HepG2 (cell line): ENCODE data around the gene KSR1. TPM values are rescaled to one million over a fixed set of nuclear protein-coding genes. Genes with fewer than 3 reads are reported as not detected.

Experiments used
- ATAC-seq: fragments of 200-7000 bp; cut with Tn5 transposase; 3 replicates; pipeline ENCODE4 v1.9.1; 2020; ENCODE audit warnings: mild to moderate bottlenecking, moderate library complexity
- BruUV-seq: library from RNA; stranded (reverse); fragments of 400-500 nt; replicated peaks from 2 replicates; lab custom pipeline; 2021; lab: Mats Ljungman, UMichigan
- CTCF ChIA-PET: fragments of 300-600 bp; formaldehyde crosslinking; extraction: SDS; loops from one replicate; lab custom pipeline; 2021; ENCODE audit warnings: low total read pairs, inconsistent platforms, low intra/inter-chr PET ratio; lab: Yijun Ruan, JAX
- POLR2A ChIA-PET: fragments of 350-600 bp; sonication (Branson Sonifier 250); formaldehyde crosslinking; loops from one replicate; lab custom pipeline; 2020; ENCODE audit warnings: antibody characterized with exemption, inconsistent platforms; lab: Yijun Ruan, JAX
- DNase-seq: peaks from one replicate; pipeline ENCODE4 v3.0.0-alpha.2; 2015; ENCODE audit warnings: low spot score
- FAIRE-seq: peaks from 3 replicates; lab custom pipeline; 2011; peaks lifted over from hg19 to GRCh38; lab: Jason Lieb, UNC
- H2AFZ ChIP-seq: one replicate; pipeline ENCODE4 v1.6.1; 2011; ENCODE audit warnings: low read length, inconsistent platforms
- H3K27ac ChIP-seq: fragments of 300-600 bp; 3 replicates; pipeline ENCODE4 v1.8.0; 2011; ENCODE audit warnings: mixed run types, mild to moderate bottlenecking, mixed read lengths, low read length, inconsistent platforms; ENCODE audit not compliant: insufficient read depth; ENCODE audit errors: extremely low read length
- H3K27me3 ChIP-seq, 2 experiments: fragments of 200-600 bp in 1 of 2; 2 replicates in 1 of 2; 3 replicates in 1 of 2; pipeline versions ENCODE4 v1.6.0 to v1.8.0; 2011; ENCODE audit warnings: low read length in 2 of 2, mild to moderate bottlenecking in 2 of 2, moderate library complexity in 2 of 2, inconsistent platforms in 1 of 2; ENCODE audit not compliant: insufficient read depth in 2 of 2, control insufficient read depth in 1 of 2
- H3K36me3 ChIP-seq, 2 experiments: fragments of 200-600 bp in 1 of 2; replicated peaks in 1 of 2; 2 replicates in 1 of 2; 3 replicates in 1 of 2; pipeline versions ENCODE4 v1.5.1 to v1.8.0; 2011; ENCODE audit warnings: low read length in 2 of 2, inconsistent platforms in 1 of 2; ENCODE audit not compliant: insufficient read depth in 2 of 2, control insufficient read depth in 1 of 2
- H3K4me1 ChIP-seq: 2 replicates; pipeline ENCODE4 v1.5.1; 2012; ENCODE audit warnings: low read length, inconsistent platforms; ENCODE audit not compliant: insufficient read depth
- H3K4me2 ChIP-seq: 2 replicates; pipeline ENCODE4 v1.6.0; 2011; ENCODE audit warnings: low read depth, low read length, inconsistent platforms
- H3K4me3 ChIP-seq, 3 experiments: fragments of 200-600 bp in 1 of 3; sonication (generic), shearing (Covaris generic) in 1 of 3; replicated peaks in 1 of 3; 2 replicates each; pipeline ENCODE4 v1.5.1; 2011 to 2016; ENCODE audit warnings: low read length in 3 of 3, inconsistent platforms in 2 of 3, low read depth in 2 of 3, mild to moderate bottlenecking in 2 of 3, control low read depth in 1 of 3, mixed read lengths in 1 of 3; ENCODE audit not compliant: insufficient read depth in 1 of 3
- H3K79me2 ChIP-seq: one replicate; pipeline ENCODE4 v1.6.1; 2011; ENCODE audit warnings: low read length, inconsistent platforms; ENCODE audit not compliant: insufficient read depth
- H3K9ac ChIP-seq: 2 replicates; pipeline ENCODE4 v1.6.0; 2011; ENCODE audit warnings: mild to moderate bottlenecking, low read depth, low read length, inconsistent platforms; ENCODE audit not compliant: insufficient read depth
- H3K9me3 ChIP-seq: 2 replicates; pipeline ENCODE4 v1.5.1; 2012; ENCODE audit warnings: mild to moderate bottlenecking, low read length
- H4K20me1 ChIP-seq: 2 replicates; pipeline ENCODE4 v1.6.0; 2011; ENCODE audit warnings: inconsistent platforms, mild to moderate bottlenecking, low read length, moderate library complexity; ENCODE audit not compliant: insufficient read depth
- CBFB ChIP-seq: sonication (generic); formaldehyde crosslinking; IDR thresholded peaks from 2 replicates; pipeline ENCODE4 v1.4.0; 2020; ENCODE audit warnings: missing genetic modification reagents
- ZNF687 ChIP-seq: sonication (generic); formaldehyde crosslinking; IDR thresholded peaks from 2 replicates; pipeline ENCODE4 v1.5.1; 2020; ENCODE audit warnings: mild to moderate bottlenecking, missing genetic modification reagents, moderate library complexity
- WGBS: methylation state at CpG from one replicate; pipeline ENCODE4 v1.1.6; 2017; ENCODE audit warnings: low lambda C conversion rate; 5-methylcytosine and 5-hydroxymethylcytosine counted together
- in situ Hi-C: cut with HindIII; loops from 2 replicates; pipeline ENCODE4 v1.10.0; 2017; ENCODE audit warnings: low pct_unique_long_range_greater_than_20kb; ENCODE audit not compliant: extremely low pct_ligation_motif_present
- intact Hi-C: fragments of 100-400 bp; cut with micrococcal nuclease; formaldehyde crosslinking; loops from one replicate; pipeline ENCODE4 v1.10.0; 2022; ENCODE audit not compliant: unreplicated experiment
- polyA plus RNA-seq, 8 experiments: library from polyadenylated mRNA; depleted of rRNA in 3 of 8; stranded (reverse) in 7 of 8; unstranded in 1 of 8; fragments of >200 nt; fragmentation: Illumina TruSeq in 4 of 8; extraction: Trizol in 4 of 8; gene quantifications; 2 replicates each; pipeline versions ENCODE4 v1.2.1 to v1.2.3, GENCODE V29; 2011 to 2016; ENCODE audit warnings: low read depth in 4 of 8, missing spikeins in 1 of 8, mixed read lengths in 1 of 8; ENCODE audit not compliant: insufficient read depth in 1 of 8
- total RNA-seq, 5 experiments: library from RNA; depleted of rRNA; stranded (reverse); fragments of >200 nt; fragmentation: Illumina TruSeq; extraction: Trizol; gene quantifications; 2 replicates each; pipeline ENCODE4 v1.2.3, GENCODE V29; 2016; ENCODE audit warnings: low read depth in 1 of 5

The KSR1 gene
- total and polyA plus RNA-seq, 2 of the 13 experiments (the other 11 are each of a cell fraction or from before 2014, with no cell fraction given), result 10.1 to 16.6 TPM

- Histone ChIP-seq H3K4me1 (peaks cover 75% of the 10 kb centered on the region), H3K9ac (no peak overlapping the region), H3K4me3 (no peak overlapping the region), H3K27me3 (no peaks in the 10 kb centered on the region), H4K20me1 (no peaks in the 10 kb centered on the region), H3K9me3 (no peaks in the 10 kb centered on the region)
- WGBS, result 98% methylated on average over 10 of the region's 13 CpGs
- POLR2A ChIA-PET, result interaction anchor here (1.0 to 1.2 kb wide), 2 partner anchors 10 to 30 kb away, joined by 3 read pairs; no protein-coding TSS in a partner anchor
- BruUV-seq, result no TSS peak
- ATAC-seq, result no peak
- TF ChIP-seq CBFB (CRISPR knock-in tag) (no peak), ZNF687 (CRISPR knock-in tag) (peak; percentile 16; the same call in 1 of the 2 replicates)
- TF ChIP-seq, all 625 proteins: peak for 1
- Histone ChIP-seq H3K79me2 (peaks cover 4% of the 10 kb centered on the region), H3K27ac (no peak overlapping the region), H3K36me3 (peaks cover 0 to 6% of the 10 kb centered on the region in 2 experiments; a peak in 3 of 5 replicates), H2AFZ (no peak overlapping the region), H3K4me2 (no peak overlapping the region)
- in situ Hi-C loops, result no loop called here
- CTCF ChIA-PET, result no interaction called here
- FAIRE-seq (no peak), DNase-seq (no peak)
- intact Hi-C loops, result no loop called here
These were observed 94.2 kb downstream of the KSR1 start for GRCh38 chr17:27550291-27550930.
